ENCODE data around the gene RBM33. TPM values are rescaled to one million over a fixed set of nuclear protein-coding genes. Genes with fewer than 3 reads are reported as not detected.
"Not testable (repeated sequence)": the region's sequence is repeated elsewhere in the genome, so short reads cannot be mapped to it uniquely, and the experiment has no call there.

The RBM33 gene
- total RNA-seq, 1 donor from 2014 or later, result 75.2 TPM

- Mint-ChIP-seq H3K27me3 (ENCODE audit: insufficient read depth) (peaks cover 12% of the 10 kb centered on the region), H3K27ac (no peak overlapping the region), H3K4me1 (ENCODE audit: low read depth) (no peaks in the 10 kb centered on the region), H3K9me3 (peaks cover 7% of the 10 kb centered on the region), H3K36me3 (ENCODE audit: low read depth) (peaks cover 6% of the 10 kb centered on the region), H3K4me3 (no peak overlapping the region)
- intact Hi-C loops (cut with micrococcal nuclease), result no loop called here
- no peak for DNase-seq (ENCODE audit: low spot score)
Measured at GRCh38 chr7:155611808-155612447, 32.5 kb upstream of the RBM33 start.

- intact Hi-C loops (cut with micrococcal nuclease), result no loop called here
- H3K36me3 Mint-ChIP-seq (ENCODE audit: low read depth), result peaks cover 6% of the 10 kb centered on the region
- DNase-seq (ENCODE audit: low spot score), result no peak
- H3K27ac Mint-ChIP-seq, result no peak overlapping the region
- H3K9me3 Mint-ChIP-seq, result peaks cover 7% of the 10 kb centered on the region
- H3K27me3 Mint-ChIP-seq (ENCODE audit: insufficient read depth), result peaks cover 12% of the 10 kb centered on the region
- H3K4me1 Mint-ChIP-seq (ENCODE audit: low read depth), result no peaks in the 10 kb centered on the region
- H3K4me3 Mint-ChIP-seq, result no peak overlapping the region
Measured at GRCh38 chr7:155612658-155613057, 31.8 kb upstream of the RBM33 start.

- intact Hi-C loops (cut with micrococcal nuclease); H3K4me1 Mint-ChIP-seq (ENCODE audit: low read depth); H3K36me3 Mint-ChIP-seq (ENCODE audit: low read depth); H3K4me3 Mint-ChIP-seq; H3K27ac Mint-ChIP-seq; DNase-seq (ENCODE audit: low spot score); H3K9me3 Mint-ChIP-seq: not testable (repeated sequence)
- peaks cover 12% of the 10 kb centered on the region for H3K27me3 Mint-ChIP-seq (ENCODE audit: insufficient read depth)
Measured at GRCh38 chr7:155615085-155615484, 29.4 kb upstream of the RBM33 start.

- DNase-seq (ENCODE audit: low spot score), result no peak
- Mint-ChIP-seq H3K4me3 (no peak overlapping the region), H3K9me3 (peaks cover 7% of the 10 kb centered on the region), H3K4me1 (ENCODE audit: low read depth) (no peaks in the 10 kb centered on the region), H3K27ac (no peak overlapping the region), H3K27me3 (ENCODE audit: insufficient read depth) (peaks cover 11% of the 10 kb centered on the region), H3K36me3 (ENCODE audit: low read depth) (peaks cover 6% of the 10 kb centered on the region)
- intact Hi-C loops (cut with micrococcal nuclease), result no loop called here
Measured at GRCh38 chr7:155618708-155619633, 25.5 kb upstream of the RBM33 start.

GRCh38 chr7:155619634-155620271, 24.7 kb upstream of the RBM33 start:
- no peak for DNase-seq (ENCODE audit: low spot score)
- H3K4me3 Mint-ChIP-seq, result no peak overlapping the region
- peaks cover 5% of the 10 kb centered on the region for H3K36me3 Mint-ChIP-seq (ENCODE audit: low read depth)
- intact Hi-C loops (cut with micrococcal nuclease), result no loop called here
- peaks cover 12% of the 10 kb centered on the region for H3K27me3 Mint-ChIP-seq (ENCODE audit: insufficient read depth)
- peaks cover 6% of the 10 kb centered on the region for H3K9me3 Mint-ChIP-seq
- H3K27ac Mint-ChIP-seq, result no peak overlapping the region
- no peaks in the 10 kb centered on the region for H3K4me1 Mint-ChIP-seq (ENCODE audit: low read depth)

GRCh38 chr7:155620497-155620896, 24.0 kb upstream of the RBM33 start:
- no peaks in the 10 kb centered on the region for H3K4me1 Mint-ChIP-seq (ENCODE audit: low read depth)
- intact Hi-C loops (cut with micrococcal nuclease), result no loop called here
- no peaks in the 10 kb centered on the region for H3K9me3 Mint-ChIP-seq
- H3K27me3 Mint-ChIP-seq (ENCODE audit: insufficient read depth), result peaks cover 14% of the 10 kb centered on the region
- DNase-seq (ENCODE audit: low spot score), result no peak
- no peaks in the 10 kb centered on the region for H3K36me3 Mint-ChIP-seq (ENCODE audit: low read depth)
- no peak overlapping the region for H3K4me3 Mint-ChIP-seq
- no peak overlapping the region for H3K27ac Mint-ChIP-seq

- peaks cover 17% of the 10 kb centered on the region for H3K27me3 Mint-ChIP-seq (ENCODE audit: insufficient read depth)
- H3K36me3 Mint-ChIP-seq (ENCODE audit: low read depth), result no peaks in the 10 kb centered on the region
- H3K27ac Mint-ChIP-seq, result no peak overlapping the region
- no peaks in the 10 kb centered on the region for H3K9me3 Mint-ChIP-seq
- H3K4me1 Mint-ChIP-seq (ENCODE audit: low read depth), result no peaks in the 10 kb centered on the region
- no peak overlapping the region for H3K4me3 Mint-ChIP-seq
- no peak for DNase-seq (ENCODE audit: low spot score)
- intact Hi-C loops (cut with micrococcal nuclease), result no loop called here
Measured at GRCh38 chr7:155621418-155621980, 23.0 kb upstream of the RBM33 start.

- no peak for DNase-seq (ENCODE audit: low spot score)
- Mint-ChIP-seq H3K4me1 (ENCODE audit: low read depth) (no peaks in the 10 kb centered on the region), H3K4me3 (no peak overlapping the region), H3K27ac (no peak overlapping the region), H3K9me3 (peaks cover 5% of the 10 kb centered on the region), H3K36me3 (ENCODE audit: low read depth) (peaks cover 3% of the 10 kb centered on the region), H3K27me3 (ENCODE audit: insufficient read depth) (peaks cover 17% of the 10 kb centered on the region)
- intact Hi-C loops (cut with micrococcal nuclease), result no loop called here
Measured at GRCh38 chr7:155624412-155624811, 20.0 kb upstream of the RBM33 start.

- H3K36me3 Mint-ChIP-seq (ENCODE audit: low read depth), result peaks cover 3% of the 10 kb centered on the region
- intact Hi-C loops (cut with micrococcal nuclease), result no loop called here
- H3K27ac Mint-ChIP-seq, result no peak overlapping the region
- no peaks in the 10 kb centered on the region for H3K4me1 Mint-ChIP-seq (ENCODE audit: low read depth)
- DNase-seq (ENCODE audit: low spot score), result no peak
- H3K4me3 Mint-ChIP-seq, result no peak overlapping the region
- H3K9me3 Mint-ChIP-seq, result peaks cover 13% of the 10 kb centered on the region
- H3K27me3 Mint-ChIP-seq (ENCODE audit: insufficient read depth), result peaks cover 18% of the 10 kb centered on the region
Measured at GRCh38 chr7:155625557-155625956, 18.9 kb upstream of the RBM33 start.

GRCh38 chr7:155629171-155629570, 15.3 kb upstream of the RBM33 start:
- Mint-ChIP-seq H3K27ac (no peak overlapping the region), H3K4me3 (no peak overlapping the region), H3K36me3 (ENCODE audit: low read depth) (peaks cover 3% of the 10 kb centered on the region), H3K27me3 (ENCODE audit: insufficient read depth) (peaks cover 13% of the 10 kb centered on the region), H3K9me3 (peaks cover 15% of the 10 kb centered on the region), H3K4me1 (ENCODE audit: low read depth) (no peaks in the 10 kb centered on the region)
- no peak for DNase-seq (ENCODE audit: low spot score)
- intact Hi-C loops (cut with micrococcal nuclease), result no loop called here

- no peak for DNase-seq (ENCODE audit: low spot score)
- H3K36me3 Mint-ChIP-seq (ENCODE audit: low read depth), result peaks cover 4% of the 10 kb centered on the region
- peaks cover 21% of the 10 kb centered on the region for H3K9me3 Mint-ChIP-seq
- no peaks in the 10 kb centered on the region for H3K4me1 Mint-ChIP-seq (ENCODE audit: low read depth)
- intact Hi-C loops (cut with micrococcal nuclease), result no loop called here
- no peak overlapping the region for H3K4me3 Mint-ChIP-seq
- H3K27me3 Mint-ChIP-seq (ENCODE audit: insufficient read depth), result peaks cover 14% of the 10 kb centered on the region
- no peak overlapping the region for H3K27ac Mint-ChIP-seq
Measured at GRCh38 chr7:155631155-155631554, 13.3 kb upstream of the RBM33 start.

GRCh38 chr7:155635817-155636216, 8.6 kb upstream of the RBM33 start:
- H3K9me3 Mint-ChIP-seq, result peaks cover 29% of the 10 kb centered on the region
- H3K4me3 Mint-ChIP-seq, result no peak overlapping the region
- H3K4me1 Mint-ChIP-seq (ENCODE audit: low read depth), result no peaks in the 10 kb centered on the region
- peaks cover 26% of the 10 kb centered on the region for H3K27me3 Mint-ChIP-seq (ENCODE audit: insufficient read depth)
- no peak overlapping the region for H3K27ac Mint-ChIP-seq
- H3K36me3 Mint-ChIP-seq (ENCODE audit: low read depth), result peaks cover 19% of the 10 kb centered on the region
- DNase-seq (ENCODE audit: low spot score), result no peak
- intact Hi-C loops (cut with micrococcal nuclease), result no loop called here

GRCh38 chr7:155637155-155637554, 7.3 kb upstream of the RBM33 start:
- H3K4me3 Mint-ChIP-seq, result no peak overlapping the region
- peaks cover 29% of the 10 kb centered on the region for H3K9me3 Mint-ChIP-seq
- peaks cover 31% of the 10 kb centered on the region for H3K36me3 Mint-ChIP-seq (ENCODE audit: low read depth)
- H3K4me1 Mint-ChIP-seq (ENCODE audit: low read depth), result no peaks in the 10 kb centered on the region
- no peak overlapping the region for H3K27ac Mint-ChIP-seq
- H3K27me3 Mint-ChIP-seq (ENCODE audit: insufficient read depth), result peaks cover 24% of the 10 kb centered on the region
- DNase-seq (ENCODE audit: low spot score), result no peak
- intact Hi-C loops (cut with micrococcal nuclease), result no loop called here
